ENCODE measurements around the gene TASP1. TPM values are rescaled to one million over a fixed set of nuclear protein-coding genes. Genes with fewer than 3 reads are reported as not detected.

The TASP1 gene
- total and polyA plus RNA-seq, 2 donors (not counting 1 experiment from before 2014, with no cell fraction given) = 6.4 to 23.9 TPM

DNA sequence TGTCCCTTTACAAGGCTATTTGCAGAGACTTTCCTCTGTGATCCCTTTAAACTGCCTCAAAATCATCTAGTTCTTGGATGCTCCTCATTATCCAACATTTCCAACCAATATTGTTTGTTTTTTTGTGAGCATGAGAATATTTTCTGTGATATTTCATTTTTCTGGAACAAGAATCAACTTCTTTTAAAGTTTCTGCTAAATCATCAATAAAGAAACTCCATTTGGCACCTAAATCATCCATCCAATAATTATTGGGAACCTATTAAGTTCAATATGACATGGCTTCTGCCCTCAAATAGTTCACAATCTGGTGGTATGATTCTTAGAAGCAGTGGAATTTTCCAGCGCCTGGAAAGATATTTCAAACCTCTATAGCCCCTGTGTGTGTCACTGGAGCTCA lies 210.0 kb downstream of the TASP1 start:
- Mint-ChIP-seq H3K9me3 (ENCODE audit: insufficient read depth) (peaks cover 3% of the 10 kb centered on the region), H3K27ac (no peak overlapping the region), H3K4me3 (no peak overlapping the region), H3K27me3 (no peaks in the 10 kb centered on the region), H3K4me1 (no peaks in the 10 kb centered on the region)
- CTCF ChIA-PET = no interaction called here
- Histone ChIP-seq H3K4me2 (replicated peaks; ENCODE audit: low read depth, low read length, poor library complexity, severe bottlenecking) (no peak overlapping the region), H4K20me1 (ENCODE audit: control insufficient read depth, insufficient read depth, low read length, poor library complexity, severe bottlenecking) (no peaks in the 10 kb centered on the region), H3K36me3 (replicated peaks in 1 of 2; ENCODE audit: control extremely low read depth in 1 of 2, control insufficient read depth in 1 of 2, extremely low read depth in 1 of 2, insufficient read depth in 2 of 2, low read length in 1 of 2) (peaks cover 5 to 7% of the 10 kb centered on the region in 2 experiments), H3K9me3 (ENCODE audit: control extremely low read depth in 1 of 3, control insufficient read depth in 2 of 3, insufficient read depth in 1 of 3, low read length in 2 of 3) (peaks cover 0 to 5% (median 4%) of the 10 kb centered on the region in 3 donors), H3K4me1 (ENCODE audit: control insufficient read depth in 2 of 2, insufficient read depth in 2 of 2, low read length in 2 of 2) (no peaks in the 10 kb centered on the region), H3K79me2 (ENCODE audit: control insufficient read depth, insufficient read depth, low read length) (no peaks in the 10 kb centered on the region), H2AFZ (ENCODE audit: insufficient read depth, low read depth, low read length, poor library complexity, severe bottlenecking) (no peak overlapping the region), H3K4me3 (ENCODE audit: control extremely low read depth in 1 of 5, extremely low read depth in 1 of 5, insufficient read depth in 1 of 5, low read depth in 2 of 5, low read length in 4 of 5) (no peak overlapping the region), H3K9ac (ENCODE audit: low read length) (no peak overlapping the region), H3K27ac (ENCODE audit: low read length in 2 of 2) (no peak overlapping the region), H3K27me3 (replicated peaks in 1 of 4; ENCODE audit: control extremely low read depth in 1 of 4, control insufficient read depth in 3 of 4, insufficient read depth in 4 of 4, low read length in 3 of 4) (no peaks in the 10 kb centered on the region)
- POLR2A ChIA-PET = no interaction called here
- no CpG with 5 or more reads among the region's 1 CpG for WGBS (ENCODE audit: insufficient coverage)
- intact Hi-C loops (cut with micrococcal nuclease) = no loop called here
- ATAC-seq (ENCODE audit: low read depth) = no peak
- DNase-seq = no peak
- TF ChIP-seq EZH2 (IDR thresholded peaks at IDR 0.05; ENCODE audit: borderline replicate concordance, insufficient read depth, low read depth, low read length, poor library complexity, severe bottlenecking) (no peak), CTCF (IDR thresholded peaks at IDR 0.05) (no peak)

DNA sequence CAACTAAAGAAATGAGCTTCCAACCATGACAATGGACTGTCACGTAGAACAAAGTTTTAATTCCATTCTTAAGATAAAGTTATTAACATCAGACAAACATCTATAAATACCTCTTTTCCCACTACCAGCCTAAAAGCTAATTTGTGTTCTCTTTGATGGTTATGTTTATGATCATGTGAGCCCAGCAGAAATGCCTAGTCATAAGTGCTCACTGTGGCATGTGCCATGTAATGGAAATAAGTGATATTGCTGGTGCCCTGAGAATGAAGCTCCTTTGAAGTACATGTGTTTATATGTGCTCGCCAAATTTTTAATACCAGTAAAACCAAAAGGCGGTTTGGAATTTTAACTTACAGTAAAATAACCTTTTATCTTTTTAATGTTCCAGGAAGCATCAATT lies 211.9 kb downstream of the TASP1 start:
- Mint-ChIP-seq H3K4me3 (no peak overlapping the region), H3K9me3 (ENCODE audit: insufficient read depth) (peaks cover 3% of the 10 kb centered on the region), H3K27me3 (no peaks in the 10 kb centered on the region), H3K4me1 (no peaks in the 10 kb centered on the region), H3K27ac (no peak overlapping the region)
- DNase-seq = no peak
- Histone ChIP-seq H3K9ac (ENCODE audit: low read length) (no peak overlapping the region), H2AFZ (ENCODE audit: insufficient read depth, low read depth, low read length, poor library complexity, severe bottlenecking) (no peak overlapping the region), H3K4me2 (replicated peaks; ENCODE audit: low read depth, low read length, poor library complexity, severe bottlenecking) (no peak overlapping the region), H3K27me3 (replicated peaks in 1 of 4; ENCODE audit: control extremely low read depth in 1 of 4, control insufficient read depth in 3 of 4, insufficient read depth in 4 of 4, low read length in 3 of 4) (no peaks in the 10 kb centered on the region), H3K36me3 (replicated peaks in 1 of 2; ENCODE audit: control extremely low read depth in 1 of 2, control insufficient read depth in 1 of 2, extremely low read depth in 1 of 2, insufficient read depth in 2 of 2, low read length in 1 of 2) (peaks cover 3 to 9% of the 10 kb centered on the region in 2 experiments), H3K4me1 (ENCODE audit: control insufficient read depth in 2 of 2, insufficient read depth in 2 of 2, low read length in 2 of 2) (no peaks in the 10 kb centered on the region), H4K20me1 (ENCODE audit: control insufficient read depth, insufficient read depth, low read length, poor library complexity, severe bottlenecking) (no peaks in the 10 kb centered on the region), H3K79me2 (ENCODE audit: control insufficient read depth, insufficient read depth, low read length) (no peaks in the 10 kb centered on the region), H3K9me3 (ENCODE audit: control extremely low read depth in 1 of 3, control insufficient read depth in 2 of 3, insufficient read depth in 1 of 3, low read length in 2 of 3) (peaks cover 0 to 5% (median 4%) of the 10 kb centered on the region in 3 donors), H3K4me3 (ENCODE audit: control extremely low read depth in 1 of 5, extremely low read depth in 1 of 5, insufficient read depth in 1 of 5, low read depth in 2 of 5, low read length in 4 of 5) (no peak overlapping the region), H3K27ac (ENCODE audit: low read length in 2 of 2) (no peak overlapping the region)
- ChIA-PET CTCF (no interaction called here), POLR2A (no interaction called here)
- TF ChIP-seq CTCF (IDR thresholded peaks at IDR 0.05) = no peak
- TF ChIP-seq EZH2 (IDR thresholded peaks at IDR 0.05; ENCODE audit: borderline replicate concordance, insufficient read depth, low read depth, low read length, poor library complexity, severe bottlenecking) = no peak
- intact Hi-C loops (cut with micrococcal nuclease) = no loop called here
- ATAC-seq (ENCODE audit: low read depth) = no peak
- WGBS (ENCODE audit: insufficient coverage) = no CpG with 5 or more reads among the region's 3 CpGs

Measured in B cell (primary cell).